GM21619 (cell line): ENCODE measurements around the gene LDLRAD4.

ENCODE experiments used
- ATAC-seq: cut with Tn5 transposase; IDR thresholded peaks from one replicate; pipeline ENCODE4 v1.9.1; 2021; ENCODE audit not compliant: unreplicated experiment

LDLRAD4 gene

GRCh38 chr18:13540477-13541182, 322.1 kb downstream of the LDLRAD4 start:
- ATAC-seq, result no peak

- ATAC-seq, result no peak
Observed at GRCh38 chr18:13541621-13542519, 323.3 kb downstream of the LDLRAD4 start.

- no peak for ATAC-seq
Observed at GRCh38 chr18:13542520-13542847, 323.9 kb downstream of the LDLRAD4 start.

- no peak for ATAC-seq
Observed at GRCh38 chr18:13543144-13543543, 324.6 kb downstream of the LDLRAD4 start.

- no peak for ATAC-seq
Observed at GRCh38 chr18:13543811-13544732, 325.5 kb downstream of the LDLRAD4 start.

GRCh38 chr18:13544953-13545352, 326.4 kb downstream of the LDLRAD4 start:
- no peak for ATAC-seq

- no peak for ATAC-seq
Observed at GRCh38 chr18:13545514-13545913, 327.0 kb downstream of the LDLRAD4 start.

GRCh38 chr18:13545955-13546354, 327.4 kb downstream of the LDLRAD4 start:
- no peak for ATAC-seq

GRCh38 chr18:13546638-13547037, 328.1 kb downstream of the LDLRAD4 start:
- ATAC-seq, result no peak

GRCh38 chr18:13547347-13547746, 328.8 kb downstream of the LDLRAD4 start:
- ATAC-seq, result no peak

GRCh38 chr18:13548106-13548819, 329.7 kb downstream of the LDLRAD4 start:
- ATAC-seq, result no peak

GRCh38 chr18:13548966-13549879, 330.7 kb downstream of the LDLRAD4 start:
- peak; percentile 79 for ATAC-seq

GRCh38 chr18:13549880-13550232, 331.3 kb downstream of the LDLRAD4 start:
- ATAC-seq, result no peak

GRCh38 chr18:13550418-13551304, 332.1 kb downstream of the LDLRAD4 start:
- no peak for ATAC-seq

- ATAC-seq, result no peak
Observed at GRCh38 chr18:13551305-13551603, 332.7 kb downstream of the LDLRAD4 start.

GRCh38 chr18:13551841-13552733, 333.5 kb downstream of the LDLRAD4 start:
- ATAC-seq, result no peak

- ATAC-seq, result no peak
Observed at GRCh38 chr18:13553449-13553848, 334.9 kb downstream of the LDLRAD4 start.

- ATAC-seq, result no peak
Observed at GRCh38 chr18:13555192-13555591, 336.6 kb downstream of the LDLRAD4 start.
